Activated naive CD4-positive, alpha-beta T cell treated with anti-CD3 and anti-CD28 coated beads, Interleukin-2, amount 50 U/mL, for 72 hours (primary cell): Measurements from ENCODE around the gene IGSF23. TPM values are rescaled to one million over a fixed set of nuclear protein-coding genes. Genes with fewer than 3 reads are reported as not detected.
A peak's percentile ranks its signal among the peaks of the same experiment; 100 is the strongest.

Experiments used
- ATAC-seq, 2 donors: fragments of 150-1000 bp; cut with Tn5 transposase; 2 replicates each; pipeline ENCODE4 v1.10.0; 2021; ENCODE audit warnings: mild to moderate bottlenecking in 2 of 2, moderate library complexity in 2 of 2
- DNase-seq, 2 donors: peaks; one replicate each; pipeline ENCODE4 v3.0.0; 2021 to 2022; ENCODE audit warnings: low spot score in 2 of 2
- H3K27ac Mint-ChIP-seq, 2 donors: one replicate each; pipeline ENCODE4 v1.8.0; 2022; ENCODE audit warnings: mild to moderate bottlenecking in 2 of 2, mixed read lengths in 2 of 2
- H3K36me3 Mint-ChIP-seq, 2 donors: one replicate each; pipeline ENCODE4 v1.8.0; 2022; ENCODE audit warnings: mixed read lengths in 2 of 2
- H3K9me3 Mint-ChIP-seq, 2 donors: one replicate each; pipeline ENCODE4 v1.8.0; 2022; ENCODE audit warnings: mixed read lengths in 2 of 2
- total RNA-seq, 2 donors: library from RNA; stranded (reverse); gene quantifications; one replicate each; pipeline ENCODE4 v1.2.3, GENCODE V29; 2022

IGSF23 gene
- not detected for total RNA-seq

GRCh38 chr19:44613295-44614178, at the start of gene IGSF23:
Gene IGSF23, plus strand, starts transcription at chr19:44613563. Its CDS starts 83 bp downstream, at chr19:44613646.
- Mint-ChIP-seq H3K27ac (no peak within 1 kb of the TSS), H3K9me3 (no peaks in the 10 kb centered on the region), H3K36me3 (no peaks in the 10 kb centered on the region)
- ATAC-seq = no peak
- no peak for DNase-seq

GRCh38 chr19:44566984-44567383, 46.4 kb upstream of the IGSF23 start:
- Mint-ChIP-seq H3K27ac (no peak overlapping the region), H3K36me3 (no peaks in the 10 kb centered on the region), H3K9me3 (no peaks in the 10 kb centered on the region)
- DNase-seq (no peak), ATAC-seq (no peak)

- Mint-ChIP-seq H3K9me3 (no peaks in the 10 kb centered on the region), H3K36me3 (no peaks in the 10 kb centered on the region), H3K27ac (no peak overlapping the region)
- no peak for ATAC-seq
- DNase-seq = no peak
Observed at GRCh38 chr19:44567745-44568144, 45.6 kb upstream of the IGSF23 start.

GRCh38 chr19:44570603-44570983, 42.8 kb upstream of the IGSF23 start:
- H3K27ac Mint-ChIP-seq = no peak overlapping the region
- ATAC-seq (no peak), DNase-seq (no peak)
- H3K9me3 Mint-ChIP-seq = no peaks in the 10 kb centered on the region
- no peaks in the 10 kb centered on the region for H3K36me3 Mint-ChIP-seq

GRCh38 chr19:44570984-44571684, 42.2 kb upstream of the IGSF23 start:
- peak; percentile 81 to 83 for ATAC-seq

GRCh38 chr19:44571830-44572580, 41.4 kb upstream of the IGSF23 start:
- no peak for DNase-seq
- ATAC-seq = no peak
- Mint-ChIP-seq H3K36me3 (no peaks in the 10 kb centered on the region), H3K9me3 (no peaks in the 10 kb centered on the region), H3K27ac (no peak overlapping the region)

More at GRCh38 chr19:44570984-44571684, 42.2 kb upstream of the IGSF23 start:
- H3K9me3 Mint-ChIP-seq = no peaks in the 10 kb centered on the region
- no peaks in the 10 kb centered on the region for H3K36me3 Mint-ChIP-seq
- DNase-seq = peak in 1 of 2 donors; percentile 78
- H3K27ac Mint-ChIP-seq = no peak overlapping the region

- DNase-seq = no peak
- ATAC-seq = no peak
- no peaks in the 10 kb centered on the region for H3K36me3 Mint-ChIP-seq
- no peak overlapping the region for H3K27ac Mint-ChIP-seq
- H3K9me3 Mint-ChIP-seq = no peaks in the 10 kb centered on the region
Observed at GRCh38 chr19:44572581-44572900, 40.8 kb upstream of the IGSF23 start.

- Mint-ChIP-seq H3K9me3 (no peaks in the 10 kb centered on the region), H3K36me3 (no peaks in the 10 kb centered on the region), H3K27ac (no peak overlapping the region)
- no peak for DNase-seq
- no peak for ATAC-seq
Observed at GRCh38 chr19:44573183-44573582, 40.2 kb upstream of the IGSF23 start.

GRCh38 chr19:44573627-44574026, 39.7 kb upstream of the IGSF23 start:
- Mint-ChIP-seq H3K9me3 (no peaks in the 10 kb centered on the region), H3K36me3 (no peaks in the 10 kb centered on the region), H3K27ac (no peak overlapping the region)
- DNase-seq (no peak), ATAC-seq (no peak)

GRCh38 chr19:44574186-44574950, 39.0 kb upstream of the IGSF23 start:
- no peak for DNase-seq
- ATAC-seq = no peak
- Mint-ChIP-seq H3K9me3 (no peaks in the 10 kb centered on the region), H3K27ac (peak overlapping the region in 1 of 2 donors; percentile 58), H3K36me3 (no peaks in the 10 kb centered on the region)

GRCh38 chr19:44575116-44575700, 38.2 kb upstream of the IGSF23 start:
- H3K27ac Mint-ChIP-seq = no peak overlapping the region
- H3K9me3 Mint-ChIP-seq = no peaks in the 10 kb centered on the region
- DNase-seq (peak in 1 of 2 donors; percentile 21), ATAC-seq (no peak)
- H3K36me3 Mint-ChIP-seq = no peaks in the 10 kb centered on the region

GRCh38 chr19:44576843-44577565, 36.4 kb upstream of the IGSF23 start:
- ATAC-seq (peak; percentile 74 to 75), DNase-seq (peak in 1 of 2 donors; percentile 36)
- Mint-ChIP-seq H3K9me3 (no peaks in the 10 kb centered on the region), H3K27ac (no peak overlapping the region), H3K36me3 (no peaks in the 10 kb centered on the region)

- DNase-seq (no peak), ATAC-seq (no peak)
- H3K9me3 Mint-ChIP-seq = no peaks in the 10 kb centered on the region
- no peak overlapping the region for H3K27ac Mint-ChIP-seq
- H3K36me3 Mint-ChIP-seq = no peaks in the 10 kb centered on the region
Observed at GRCh38 chr19:44577566-44577874, 35.8 kb upstream of the IGSF23 start.

GRCh38 chr19:44579663-44580365, 33.5 kb upstream of the IGSF23 start:
- no peak for DNase-seq
- no peaks in the 10 kb centered on the region for H3K9me3 Mint-ChIP-seq
- ATAC-seq = no peak
- H3K36me3 Mint-ChIP-seq = no peaks in the 10 kb centered on the region
- no peak overlapping the region for H3K27ac Mint-ChIP-seq

GRCh38 chr19:44580366-44580895, 32.9 kb upstream of the IGSF23 start:
- no peaks in the 10 kb centered on the region for H3K36me3 Mint-ChIP-seq
- DNase-seq (no peak), ATAC-seq (no peak)
- no peak overlapping the region for H3K27ac Mint-ChIP-seq
- H3K9me3 Mint-ChIP-seq = no peaks in the 10 kb centered on the region
